GM12872 (cell line): Measurements from ENCODE around the gene VRK3.

Experiments used
- TF ChIP-seq, protein P1 (sequence below): IDR thresholded peaks from 3 replicates; pipeline ENCODE4 v1.5.1; 2011; ENCODE audit warnings: low read depth, mild to moderate bottlenecking, low read length, moderate library complexity; ENCODE audit not compliant: insufficient read depth

Gene VRK3

DNA sequence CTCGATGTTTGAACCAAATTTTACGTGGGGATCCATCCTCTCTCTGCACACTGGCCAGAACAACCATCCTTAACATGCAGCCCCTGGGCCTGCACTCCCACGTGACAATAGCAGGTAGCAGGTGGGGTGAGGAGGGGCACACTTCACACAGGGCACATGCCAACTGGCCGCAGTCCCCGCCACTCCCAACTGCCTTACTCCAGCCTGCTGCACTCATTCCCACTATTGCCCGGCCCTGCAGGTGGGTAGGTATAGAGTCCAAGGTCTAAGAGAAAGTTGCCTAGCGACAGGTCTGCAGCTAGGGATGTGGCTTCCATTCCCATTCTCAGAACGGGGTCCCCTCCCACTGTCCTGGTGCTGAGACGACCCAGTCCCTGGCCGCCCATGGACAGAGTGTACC, 18.0 kb downstream of the VRK3 start:
- TF ChIP-seq, protein P1, sequence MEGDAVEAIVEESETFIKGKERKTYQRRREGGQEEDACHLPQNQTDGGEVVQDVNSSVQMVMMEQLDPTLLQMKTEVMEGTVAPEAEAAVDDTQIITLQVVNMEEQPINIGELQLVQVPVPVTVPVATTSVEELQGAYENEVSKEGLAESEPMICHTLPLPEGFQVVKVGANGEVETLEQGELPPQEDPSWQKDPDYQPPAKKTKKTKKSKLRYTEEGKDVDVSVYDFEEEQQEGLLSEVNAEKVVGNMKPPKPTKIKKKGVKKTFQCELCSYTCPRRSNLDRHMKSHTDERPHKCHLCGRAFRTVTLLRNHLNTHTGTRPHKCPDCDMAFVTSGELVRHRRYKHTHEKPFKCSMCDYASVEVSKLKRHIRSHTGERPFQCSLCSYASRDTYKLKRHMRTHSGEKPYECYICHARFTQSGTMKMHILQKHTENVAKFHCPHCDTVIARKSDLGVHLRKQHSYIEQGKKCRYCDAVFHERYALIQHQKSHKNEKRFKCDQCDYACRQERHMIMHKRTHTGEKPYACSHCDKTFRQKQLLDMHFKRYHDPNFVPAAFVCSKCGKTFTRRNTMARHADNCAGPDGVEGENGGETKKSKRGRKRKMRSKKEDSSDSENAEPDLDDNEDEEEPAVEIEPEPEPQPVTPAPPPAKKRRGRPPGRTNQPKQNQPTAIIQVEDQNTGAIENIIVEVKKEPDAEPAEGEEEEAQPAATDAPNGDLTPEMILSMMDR = no peak

DNA sequence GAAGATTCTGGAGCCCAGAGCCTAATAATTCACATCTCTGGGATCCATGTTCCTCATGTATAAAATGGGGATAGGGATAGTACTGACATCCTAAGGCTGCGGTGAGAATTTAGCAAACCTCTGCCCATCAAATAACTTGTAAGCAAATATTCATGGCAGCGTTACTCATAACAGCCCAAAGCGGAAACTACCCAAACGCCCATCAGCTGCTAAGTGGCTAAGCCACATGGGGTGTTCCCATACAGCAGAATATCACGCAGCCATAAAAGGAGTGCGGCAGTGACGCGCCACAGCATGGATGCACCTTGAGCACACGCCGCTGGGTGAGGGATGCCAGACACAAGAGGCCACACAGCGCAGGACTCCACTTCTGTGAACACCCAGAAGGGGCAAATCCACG, 19.7 kb downstream of the VRK3 start:
- TF ChIP-seq, protein P1 = no peak

DNA sequence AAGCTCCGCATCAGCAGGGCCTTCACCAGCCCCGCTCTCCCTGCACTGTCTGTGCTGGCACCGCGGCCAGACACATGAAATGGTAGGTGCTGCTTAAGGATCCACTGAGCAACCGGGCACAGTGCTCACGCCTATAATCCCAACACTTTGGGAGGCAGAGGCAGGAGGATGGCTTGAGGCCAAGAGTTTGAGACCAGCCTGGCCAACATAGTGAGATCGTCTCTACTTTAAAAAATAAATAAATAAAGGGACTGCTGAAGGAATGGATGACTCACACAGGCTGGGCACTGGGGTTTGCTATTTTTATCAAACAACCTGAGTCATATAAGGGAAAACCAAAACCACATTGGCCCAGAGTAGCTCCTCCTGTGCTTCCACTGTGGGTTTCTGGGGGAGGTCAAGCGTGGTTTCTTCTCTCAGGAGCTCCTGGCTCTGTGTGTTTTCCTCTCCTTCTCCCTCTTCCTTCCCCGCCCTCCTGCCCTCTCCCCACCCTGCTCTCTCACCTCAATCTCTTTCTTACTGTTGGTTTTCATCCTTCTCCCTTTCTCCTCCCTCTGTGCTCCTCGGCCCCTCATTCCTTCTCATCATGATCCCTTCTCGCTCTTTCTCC, 21.3 kb downstream of the VRK3 start:
- TF ChIP-seq, protein P1 = no peak

DNA sequence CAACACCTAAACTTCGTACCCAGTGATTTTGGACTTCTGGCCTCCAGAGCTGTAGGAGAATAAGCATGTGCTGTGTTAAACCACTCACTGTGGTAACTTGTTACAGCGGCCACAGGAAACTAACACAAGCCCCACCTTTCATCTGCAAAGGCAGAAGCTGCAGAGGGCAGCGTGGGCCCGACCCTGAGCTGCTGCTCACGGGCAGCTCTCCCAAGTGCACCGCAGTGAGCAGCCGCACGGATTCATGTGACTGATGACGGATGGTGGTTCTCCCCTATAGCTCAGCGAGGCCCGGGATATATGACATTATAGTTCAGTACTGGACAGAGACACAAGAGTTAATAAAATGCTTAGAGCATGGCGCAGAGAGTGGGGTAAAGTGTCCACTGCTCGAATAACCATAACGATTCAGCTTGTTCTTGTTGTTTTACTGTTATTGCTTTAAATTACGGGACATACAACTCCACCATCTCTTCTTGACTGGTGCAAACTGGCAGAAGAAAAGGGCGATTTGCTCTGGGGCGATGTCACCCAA, 21.9 kb downstream of the VRK3 start:
- TF ChIP-seq, protein P1 = no peak

DNA sequence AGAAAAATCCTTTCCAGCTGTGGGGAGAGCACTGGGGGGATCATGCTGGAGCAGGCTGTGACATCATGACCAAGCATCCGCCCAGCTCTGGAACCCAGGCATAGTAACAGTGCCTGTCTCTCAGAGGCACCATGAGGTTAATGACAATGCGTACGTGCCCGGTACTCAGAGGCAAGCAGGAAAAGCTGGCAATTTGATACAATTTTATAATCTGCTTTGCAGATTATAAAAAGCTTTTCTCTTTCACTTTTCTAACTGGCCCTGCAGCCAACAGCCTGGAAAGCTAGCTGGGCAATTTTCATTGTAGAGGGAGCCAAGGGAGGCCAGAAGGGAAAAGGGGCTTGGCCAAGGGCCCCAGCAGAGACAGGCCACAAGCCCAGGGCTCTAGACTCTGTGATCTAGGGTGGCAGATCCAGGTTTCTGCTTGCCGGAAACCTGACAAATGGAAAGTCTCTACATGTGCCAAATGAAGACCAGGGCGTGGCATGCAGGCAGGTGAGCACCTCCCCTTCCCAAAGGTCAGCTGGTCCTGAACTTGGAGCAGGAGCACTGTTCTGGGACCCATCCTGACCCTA, 22.7 kb downstream of the VRK3 start:
- TF ChIP-seq, protein P1 = no peak

DNA sequence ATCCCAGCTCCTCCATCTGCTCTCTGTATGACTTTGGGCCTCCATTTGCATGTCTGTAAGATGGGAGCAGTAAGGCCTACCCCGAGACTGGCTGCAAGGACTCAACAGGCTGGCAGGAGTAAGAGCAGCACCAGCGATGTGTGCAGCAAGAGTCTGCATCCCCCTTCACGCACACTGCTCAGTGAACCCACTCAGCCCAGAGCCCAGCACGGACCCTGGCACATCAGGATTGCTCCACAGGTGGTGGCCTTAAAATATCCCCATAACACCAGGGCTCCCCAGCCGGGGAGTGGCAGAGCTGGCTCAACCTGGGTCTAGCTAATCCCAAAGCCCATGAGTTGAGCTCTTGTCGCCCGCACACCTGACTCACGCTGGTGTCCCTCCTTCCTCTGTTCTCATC, 23.4 kb downstream of the VRK3 start:
- TF ChIP-seq, protein P1 = no peak

DNA sequence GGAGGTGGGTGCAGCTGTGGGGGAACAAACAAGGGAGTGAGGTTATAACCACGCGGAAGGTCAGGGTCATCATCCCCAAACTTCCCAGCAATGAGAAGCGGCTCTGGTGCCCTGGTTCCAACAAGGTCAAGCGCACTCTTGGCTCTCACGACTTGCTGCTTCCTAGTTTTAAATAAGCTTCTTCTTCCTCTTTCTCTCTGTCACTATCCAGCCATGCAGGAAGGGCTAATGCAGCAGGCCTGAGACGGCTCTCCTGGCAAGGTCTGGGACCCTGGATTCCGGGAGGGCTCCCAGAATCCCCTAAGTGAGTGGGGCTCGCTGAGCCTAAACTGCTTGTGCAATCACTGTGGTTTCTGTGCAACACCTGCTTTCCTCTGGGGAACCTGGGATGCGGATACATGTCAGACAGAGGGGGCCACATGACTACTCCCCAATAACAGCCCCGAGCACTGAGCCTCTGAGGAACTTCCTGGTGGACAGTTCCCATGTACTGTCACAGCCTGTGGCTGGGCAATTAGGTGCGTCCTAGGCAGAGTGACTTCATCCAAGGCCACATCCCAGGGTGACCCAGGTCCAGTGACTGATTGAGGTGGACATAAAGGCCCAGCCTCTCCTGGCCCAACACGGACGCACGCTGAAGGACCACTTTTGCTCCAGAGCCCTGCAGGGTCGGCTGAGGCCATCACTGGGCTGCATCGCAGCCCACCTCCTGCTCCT, 24.2 kb downstream of the VRK3 start:
- TF ChIP-seq, protein P1 = no peak
